HEK293 (cell line): ENCODE measurements around the gene GNB4.

Experiments
- CTCF ChIA-PET: fragments of 350-600 bp; formaldehyde crosslinking; extraction: SDS; loops from one replicate; lab custom pipeline; 2021; ENCODE audit warnings: antibody characterized with exemption; lab: Yijun Ruan, JAX
- POLR2A ChIA-PET: fragments of 300-600 bp; formaldehyde crosslinking; extraction: SDS; loops from one replicate; lab custom pipeline; 2020; ENCODE audit warnings: antibody characterized with exemption, inconsistent platforms; lab: Yijun Ruan, JAX
- H3K27ac ChIP-seq: fragments of 200-500 bp; sonication (Bioruptor generic); 2 replicates; pipeline ENCODE4 v1.5.1; 2014; ENCODE audit warnings: low read depth, low read length, control low read depth, inconsistent platforms; ENCODE audit errors: extremely low read depth
- H3K36me3 ChIP-seq, 2 experiments: fragments of 200-500 bp in 1 of 2; sonication (Bioruptor generic) in 1 of 2; 1 replicate in 1 of 2; 2 replicates in 1 of 2; pipeline ENCODE4 v1.5.1; 2014 to 2017; ENCODE audit warnings: inconsistent platforms in 2 of 2, low read length in 2 of 2; ENCODE audit not compliant: control insufficient read depth in 2 of 2, insufficient read depth in 1 of 2
- H3K4me1 ChIP-seq: fragments of 200-500 bp; sonication (Bioruptor generic); 2 replicates; pipeline ENCODE4 v1.5.1; 2014; ENCODE audit warnings: mild to moderate bottlenecking, low read length, inconsistent platforms; ENCODE audit not compliant: control insufficient read depth, insufficient read depth
- H3K4me3 ChIP-seq: 2 replicates; pipeline ENCODE4 v1.5.1; 2011; ENCODE audit warnings: low read depth, mild to moderate bottlenecking, control low read depth, low read length, moderate library complexity
- H3K9me3 ChIP-seq: fragments of 200-500 bp; sonication (Bioruptor generic); 2 replicates; pipeline ENCODE4 v1.5.1; 2014; ENCODE audit warnings: low read depth, low read length, inconsistent platforms; ENCODE audit not compliant: control insufficient read depth, insufficient read depth
- BCL11A ChIP-seq: fragments of 450-650 bp; formaldehyde crosslinking; IDR thresholded peaks from 2 replicates; pipeline ENCODE4 v1.5.1; 2016; ENCODE audit warnings: low read depth, missing biosample characterization, missing genetic modification characterization
- GLI2 ChIP-seq: fragments of 450-650 bp; formaldehyde crosslinking; IDR thresholded peaks from 2 replicates; pipeline ENCODE4; 2017; ENCODE audit warnings: missing biosample characterization, missing genetic modification characterization, low read depth, borderline replicate concordance
- HOXA7 ChIP-seq: sonication (generic); formaldehyde crosslinking; IDR thresholded peaks from 2 replicates; pipeline ENCODE4 v1.8.1; 2022; ENCODE audit warnings: missing genetic modification reagents, borderline replicate concordance
- ZNF132 ChIP-seq: fragments of 450-650 bp; formaldehyde crosslinking; IDR thresholded peaks from 2 replicates; pipeline ENCODE4 v1.5.1; 2017; ENCODE audit warnings: missing biosample characterization, missing genetic modification characterization, borderline replicate concordance
- ZNF133 ChIP-seq: fragments of 450-650 bp; formaldehyde crosslinking; IDR thresholded peaks from 2 replicates; pipeline ENCODE4 v1.5.1; 2016; ENCODE audit warnings: missing biosample characterization, missing genetic modification characterization
- ZNF138 ChIP-seq: fragments of 450-650 bp; formaldehyde crosslinking; IDR thresholded peaks from 2 replicates; pipeline ENCODE4 v1.5.1; 2016; ENCODE audit warnings: missing biosample characterization, missing genetic modification characterization, borderline replicate concordance
- ZNF16 ChIP-seq: fragments of 450-650 bp; formaldehyde crosslinking; IDR thresholded peaks from 2 replicates; pipeline ENCODE4 v1.5.1; 2016; ENCODE audit warnings: low read depth, missing biosample characterization, missing genetic modification characterization
- ZNF19 ChIP-seq: fragments of 450-650 bp; formaldehyde crosslinking; IDR thresholded peaks from 2 replicates; pipeline ENCODE4; 2016; ENCODE audit warnings: missing biosample characterization, missing genetic modification characterization, low read depth
- ZNF302 ChIP-seq: fragments of 450-650 bp; formaldehyde crosslinking; IDR thresholded peaks from 2 replicates; pipeline ENCODE4 v1.5.1; 2016; ENCODE audit warnings: missing biosample characterization, missing genetic modification characterization, low read depth
- ZNF596 ChIP-seq: fragments of 450-650 bp; IDR thresholded peaks from 2 replicates; pipeline ENCODE4 v1.5.0; 2018; ENCODE audit warnings: missing biosample characterization, mild to moderate bottlenecking, missing genetic modification characterization, moderate library complexity
- ZNF621 ChIP-seq: fragments of 450-650 bp; formaldehyde crosslinking; IDR thresholded peaks from 2 replicates; pipeline ENCODE4 v1.5.1; 2017; ENCODE audit warnings: missing biosample characterization, missing genetic modification characterization
- ZNF626 ChIP-seq: fragments of 450-650 bp; sonication (Bioruptor Pico); formaldehyde crosslinking; IDR thresholded peaks from 2 replicates; pipeline ENCODE4 v1.5.1; 2018; ENCODE audit warnings: missing biosample characterization, missing genetic modification characterization, inconsistent platforms
- ZNF654 ChIP-seq: fragments of 450-650 bp; formaldehyde crosslinking; IDR thresholded peaks from 2 replicates; pipeline ENCODE4 v1.5.1; 2016; ENCODE audit warnings: low read depth, missing biosample characterization, missing genetic modification characterization
- ZNF660 ChIP-seq: fragments of 450-650 bp; IDR thresholded peaks from 2 replicates; pipeline ENCODE4 v1.5.1; 2018; ENCODE audit warnings: missing biosample characterization, mild to moderate bottlenecking, missing genetic modification characterization
- ZNF76 ChIP-seq: fragments of 450-650 bp; formaldehyde crosslinking; IDR thresholded peaks from 2 replicates; pipeline ENCODE4; 2016; ENCODE audit warnings: low read depth, missing biosample characterization, missing genetic modification characterization, borderline replicate concordance
- ZNF843 ChIP-seq: fragments of 450-650 bp; formaldehyde crosslinking; IDR thresholded peaks from 2 replicates; pipeline ENCODE4 v1.5.1; 2016; ENCODE audit warnings: missing biosample characterization, missing genetic modification characterization
- TF ChIP-seq, protein P1 (sequence below): fragments of 450-650 bp; formaldehyde crosslinking; IDR thresholded peaks from 2 replicates; pipeline ENCODE4 v1.5.1; 2016; ENCODE audit warnings: missing biosample characterization, missing genetic modification characterization
- TF ChIP-seq, protein P2 (sequence below): fragments of 450-650 bp; formaldehyde crosslinking; IDR thresholded peaks from 2 replicates; pipeline ENCODE4 v1.5.1; 2017; ENCODE audit warnings: missing biosample characterization, missing genetic modification characterization

The GNB4 gene

DNA sequence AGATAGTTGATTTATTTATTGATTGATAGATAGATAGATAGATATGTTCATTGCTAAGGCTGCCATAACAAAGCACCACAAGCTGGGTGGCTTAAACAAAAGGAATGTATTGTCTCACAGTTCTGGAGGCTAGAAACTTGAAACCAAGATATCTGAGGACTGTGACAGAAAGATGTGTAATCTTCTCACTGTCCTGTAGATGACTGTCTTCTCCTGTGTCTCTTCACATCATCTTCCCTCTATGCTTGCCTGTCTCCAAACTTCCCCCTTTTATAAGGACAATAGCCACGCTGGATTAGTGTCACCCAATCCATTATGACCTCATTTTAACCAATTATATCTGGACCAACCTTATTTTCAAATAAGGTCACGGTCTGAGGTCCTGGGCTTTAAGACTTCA is 40.9 kb downstream of the GNB4 start:
- TF ChIP-seq ZNF138 = no peak
- TF ChIP-seq ZNF654 (tag by site-specific recombination) = peak; percentile 26; the same call in 1 of the 2 replicates
- no peak for TF ChIP-seq ZNF132 (tag by site-specific recombination)
- Histone ChIP-seq H3K4me3 (no peak overlapping the region), H3K36me3 (peaks cover 4 to 30% of the 10 kb centered on the region in 2 experiments; a peak in 2 of 3 replicates), H3K9me3 (no peaks in the 10 kb centered on the region), H3K27ac (no peak overlapping the region), H3K4me1 (no peaks in the 10 kb centered on the region)
- ChIA-PET POLR2A (no interaction called here), CTCF (interaction anchor here (1.1 to 1.2 kb wide), 2 partner anchors 20 to 41 kb away, joined by 3 to 5 read pairs; partner anchors contain the start of gene GNB4)

DNA sequence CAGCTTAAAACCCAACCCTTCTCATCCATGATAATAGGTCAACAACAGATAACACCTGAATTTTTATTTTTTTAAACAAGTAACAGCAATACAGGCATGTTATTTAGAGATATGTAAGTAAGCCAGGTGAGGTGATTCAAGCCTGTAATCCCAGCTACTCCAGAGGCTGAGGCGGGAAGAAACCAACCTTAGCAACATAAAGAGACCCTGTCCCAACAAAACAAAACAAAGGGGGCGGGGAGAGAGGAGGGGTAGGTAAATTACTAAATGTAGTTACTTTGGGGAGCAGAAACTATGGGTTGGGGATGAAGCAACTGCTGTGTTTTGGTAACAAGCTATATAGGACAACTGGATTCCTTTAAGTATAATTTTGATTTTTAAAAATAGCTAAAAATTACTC is 47.0 kb downstream of the GNB4 start:
- Histone ChIP-seq H3K36me3 (peaks cover 0 to 46% of the 10 kb centered on the region in 2 experiments; a peak in 2 of 3 replicates), H3K9me3 (no peaks in the 10 kb centered on the region), H3K4me3 (no peak overlapping the region), H3K27ac (no peak overlapping the region), H3K4me1 (no peaks in the 10 kb centered on the region)
- POLR2A ChIA-PET = no interaction called here
- TF ChIP-seq, protein P1, sequence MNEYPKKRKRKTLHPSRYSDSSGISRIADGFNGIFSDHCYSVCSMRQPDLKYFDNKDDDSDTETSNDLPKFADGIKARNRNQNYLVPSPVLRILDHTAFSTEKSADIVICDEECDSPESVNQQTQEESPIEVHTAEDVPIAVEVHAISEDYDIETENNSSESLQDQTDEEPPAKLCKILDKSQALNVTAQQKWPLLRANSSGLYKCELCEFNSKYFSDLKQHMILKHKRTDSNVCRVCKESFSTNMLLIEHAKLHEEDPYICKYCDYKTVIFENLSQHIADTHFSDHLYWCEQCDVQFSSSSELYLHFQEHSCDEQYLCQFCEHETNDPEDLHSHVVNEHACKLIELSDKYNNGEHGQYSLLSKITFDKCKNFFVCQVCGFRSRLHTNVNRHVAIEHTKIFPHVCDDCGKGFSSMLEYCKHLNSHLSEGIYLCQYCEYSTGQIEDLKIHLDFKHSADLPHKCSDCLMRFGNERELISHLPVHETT (tag by site-specific recombination) = no peak
- TF ChIP-seq, protein P2, sequence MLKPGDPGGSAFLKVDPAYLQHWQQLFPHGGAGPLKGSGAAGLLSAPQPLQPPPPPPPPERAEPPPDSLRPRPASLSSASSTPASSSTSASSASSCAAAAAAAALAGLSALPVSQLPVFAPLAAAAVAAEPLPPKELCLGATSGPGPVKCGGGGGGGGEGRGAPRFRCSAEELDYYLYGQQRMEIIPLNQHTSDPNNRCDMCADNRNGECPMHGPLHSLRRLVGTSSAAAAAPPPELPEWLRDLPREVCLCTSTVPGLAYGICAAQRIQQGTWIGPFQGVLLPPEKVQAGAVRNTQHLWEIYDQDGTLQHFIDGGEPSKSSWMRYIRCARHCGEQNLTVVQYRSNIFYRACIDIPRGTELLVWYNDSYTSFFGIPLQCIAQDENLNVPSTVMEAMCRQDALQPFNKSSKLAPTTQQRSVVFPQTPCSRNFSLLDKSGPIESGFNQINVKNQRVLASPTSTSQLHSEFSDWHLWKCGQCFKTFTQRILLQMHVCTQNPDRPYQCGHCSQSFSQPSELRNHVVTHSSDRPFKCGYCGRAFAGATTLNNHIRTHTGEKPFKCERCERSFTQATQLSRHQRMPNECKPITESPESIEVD (tag by site-specific recombination) = no peak
- TF ChIP-seq ZNF76 (tag by site-specific recombination) (no peak), ZNF660 (tag by site-specific recombination) (no peak), ZNF621 (no peak)
- CTCF ChIA-PET = interaction anchor here (0.7 kb wide), 1 partner anchor 525 kb away, joined by 4 read pairs; no protein-coding TSS in a partner anchor

DNA sequence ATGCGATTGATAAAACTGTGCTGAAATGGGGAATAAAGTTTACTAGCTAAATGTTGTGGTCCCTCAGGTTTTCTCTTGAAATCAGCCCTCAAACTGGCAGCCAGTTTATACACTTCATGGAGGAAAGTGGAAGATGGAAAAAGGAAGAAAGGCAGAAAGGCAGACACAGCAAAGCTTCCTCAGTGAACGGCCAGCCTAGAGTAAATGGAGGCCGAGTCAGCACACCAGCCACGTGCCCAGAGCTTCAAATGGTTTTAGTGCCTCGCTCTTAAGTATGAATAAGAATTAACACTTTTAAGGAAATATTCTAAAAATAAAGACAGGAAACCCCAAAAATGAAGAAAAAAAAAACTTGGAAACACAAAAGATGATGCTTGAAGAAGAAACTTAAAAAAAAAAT is 48.3 kb downstream of the GNB4 start:
- Histone ChIP-seq H3K27ac (no peak overlapping the region), H3K4me1 (no peaks in the 10 kb centered on the region), H3K4me3 (no peak overlapping the region), H3K9me3 (no peaks in the 10 kb centered on the region), H3K36me3 (peaks cover 0 to 46% of the 10 kb centered on the region in 2 experiments; a peak in 2 of 3 replicates)
- ChIA-PET CTCF (no interaction called here), POLR2A (no interaction called here)
- no peak for TF ChIP-seq ZNF133 (tag by site-specific recombination)
- no peak for TF ChIP-seq BCL11A (tag by site-specific recombination)
- no peak for TF ChIP-seq ZNF843 (tag by site-specific recombination)
- no peak for TF ChIP-seq ZNF16 (tag by site-specific recombination)
- TF ChIP-seq GLI2 (tag by site-specific recombination) = no peak
- TF ChIP-seq ZNF19 (tag by site-specific recombination) = no peak
- TF ChIP-seq ZNF596 (tag by site-specific recombination) = no peak
- no peak for TF ChIP-seq ZNF626 (tag by site-specific recombination)
- TF ChIP-seq ZNF132 (tag by site-specific recombination) = no peak
- no peak for TF ChIP-seq HOXA7 (CRISPR knock-in tag)
- TF ChIP-seq ZNF302 (tag by site-specific recombination) = no peak
- TF ChIP-seq ZNF660 (tag by site-specific recombination) = no peak
